ENCODE results near the gene PCDHA4. TPM values are rescaled to one million over a fixed set of nuclear protein-coding genes. Genes with fewer than 3 reads are reported as not detected.
A peak's percentile ranks its signal among the peaks of the same experiment; 100 is the strongest.

The PCDHA4 gene
- total RNA-seq (2021; ENCODE audit: unreplicated experiment) (not detected), Bru-seq, nascent RNA (percentile 7 among the genes with signal in this experiment), BruChase-seq, experiment 1, labeled RNA remaining after a 6-hour chase (not detected), BruChase-seq, experiment 2, labeled RNA remaining after a 2-hour chase (percentile 10 among the genes with signal in this experiment)
- not detected in 2 replicates for polyA plus RNA-seq (2012)
- long read RNA-seq: 0 reads

DNA sequence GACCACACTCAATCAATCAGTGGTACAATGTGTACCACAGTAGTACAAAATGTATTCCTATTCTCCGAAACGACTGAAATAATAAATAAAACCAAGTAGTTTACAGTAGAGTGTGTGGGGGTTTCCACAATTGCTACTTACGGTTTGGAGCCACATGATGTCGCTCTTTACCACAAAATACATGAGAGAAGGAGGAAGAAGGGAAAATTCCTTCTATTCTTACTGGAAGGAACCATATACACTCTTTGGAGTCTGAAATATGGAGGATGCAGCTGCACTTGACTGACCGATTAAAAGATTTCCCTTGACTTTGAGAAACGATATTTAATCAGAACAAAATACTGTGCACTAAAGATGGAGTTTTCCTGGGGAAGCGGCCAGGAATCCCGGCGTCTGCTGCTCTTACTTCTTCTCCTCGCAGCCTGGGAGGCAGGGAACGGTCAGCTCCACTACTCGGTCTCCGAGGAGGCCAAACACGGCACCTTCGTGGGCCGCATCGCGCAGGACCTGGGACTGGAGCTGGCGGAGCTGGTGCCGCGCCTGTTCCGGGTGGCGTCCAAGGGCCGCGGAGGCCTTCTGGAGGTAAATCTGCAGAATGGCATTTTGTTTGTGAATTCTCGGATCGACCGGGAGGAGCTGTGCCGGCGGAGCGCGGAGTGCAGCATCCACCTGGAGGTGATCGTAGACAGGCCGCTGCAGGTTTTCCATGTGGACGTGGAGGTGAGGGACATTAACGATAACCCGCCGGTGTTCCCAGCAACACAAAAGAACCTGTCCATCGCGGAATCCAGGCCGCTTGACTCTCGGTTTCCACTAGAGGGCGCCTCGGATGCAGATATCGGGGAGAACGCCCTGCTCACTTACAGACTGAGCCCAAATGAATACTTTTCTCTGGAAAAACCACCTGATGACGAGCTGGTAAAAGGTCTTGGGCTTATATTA, at the start of gene PCDHA4:
TSS of gene PCDHA4 (plus strand) at position 235 of the 942 bp plus-strand sequence.
- H3K4me1 ChIP-seq (ENCODE audit: control insufficient read depth in 1 of 2, insufficient read depth in 2 of 2, low read length in 2 of 2): no peaks in the 10 kb centered on the region
- no peaks in the 10 kb centered on the region for H3K79me2 ChIP-seq (ENCODE audit: insufficient read depth, low read length)
- no peak within 1 kb of the TSS for H3K27ac ChIP-seq (ENCODE audit: low read depth, low read length)
- DNase-seq (ENCODE audit: low read depth, low spot score): no peak
- H3K9ac ChIP-seq (ENCODE audit: low read length): no peak within 1 kb of the TSS
- peak; percentile 65 for ATAC-seq
- no peaks in the 10 kb centered on the region for H3K9me2 ChIP-seq (ENCODE audit: insufficient read depth)
- no peaks in the 10 kb centered on the region for H3K36me3 ChIP-seq (ENCODE audit: control insufficient read depth in 1 of 2, insufficient read depth in 2 of 2, low read length in 2 of 2)
- H2AFZ ChIP-seq (ENCODE audit: low read depth, low read length, poor library complexity, severe bottlenecking): no peak within 1 kb of the TSS
- H3K27me3 ChIP-seq (ENCODE audit: insufficient read depth, low read length): no peaks in the 10 kb centered on the region
- BruUV-seq (replicated peaks): no TSS peak
- intact Hi-C loops (cut with micrococcal nuclease): no loop called here
- ChIA-PET POLR2A (no interaction called here), RAD21 (ENCODE audit: low non-redundant PET in 1 of 2, low total read pairs in 2 of 2, uncharacterized antibody in 2 of 2, unreplicated experiment in 2 of 2) (no interaction called here), CTCF (interaction anchor here (0.9 kb wide), 2 partner anchors 8 to 234 kb away, joined by 3 read pairs; no protein-coding TSS in a partner anchor)
- peaks cover 0 to 5% of the 10 kb centered on the region in 2 experiments; a peak in 2 of 4 replicates for H3K9me3 ChIP-seq (ENCODE audit: control insufficient read depth in 1 of 2, insufficient read depth in 1 of 2, low read depth in 1 of 2, low read length in 2 of 2)
- no peak within 1 kb of the TSS for H3K4me2 ChIP-seq (ENCODE audit: low read length)
- TF ChIP-seq, protein P1, sequence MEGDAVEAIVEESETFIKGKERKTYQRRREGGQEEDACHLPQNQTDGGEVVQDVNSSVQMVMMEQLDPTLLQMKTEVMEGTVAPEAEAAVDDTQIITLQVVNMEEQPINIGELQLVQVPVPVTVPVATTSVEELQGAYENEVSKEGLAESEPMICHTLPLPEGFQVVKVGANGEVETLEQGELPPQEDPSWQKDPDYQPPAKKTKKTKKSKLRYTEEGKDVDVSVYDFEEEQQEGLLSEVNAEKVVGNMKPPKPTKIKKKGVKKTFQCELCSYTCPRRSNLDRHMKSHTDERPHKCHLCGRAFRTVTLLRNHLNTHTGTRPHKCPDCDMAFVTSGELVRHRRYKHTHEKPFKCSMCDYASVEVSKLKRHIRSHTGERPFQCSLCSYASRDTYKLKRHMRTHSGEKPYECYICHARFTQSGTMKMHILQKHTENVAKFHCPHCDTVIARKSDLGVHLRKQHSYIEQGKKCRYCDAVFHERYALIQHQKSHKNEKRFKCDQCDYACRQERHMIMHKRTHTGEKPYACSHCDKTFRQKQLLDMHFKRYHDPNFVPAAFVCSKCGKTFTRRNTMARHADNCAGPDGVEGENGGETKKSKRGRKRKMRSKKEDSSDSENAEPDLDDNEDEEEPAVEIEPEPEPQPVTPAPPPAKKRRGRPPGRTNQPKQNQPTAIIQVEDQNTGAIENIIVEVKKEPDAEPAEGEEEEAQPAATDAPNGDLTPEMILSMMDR (IDR thresholded peaks at IDR 0.05 in 2 of 3, conservative IDR thresholded peaks at IDR 0.05 in 1 of 3; ENCODE audit: borderline replicate concordance in 1 of 3, insufficient read depth in 1 of 3, low read depth in 2 of 3, low read length in 2 of 3): peak; percentile 6 to 60 (median 57); a peak in 4 of 6 replicates
- no peak for TF ChIP-seq SRF (IDR thresholded peaks at IDR 0.05; ENCODE audit: low read depth)
- no peak for TF ChIP-seq SP1 (IDR thresholded peaks at IDR 0.05; ENCODE audit: low read depth)
- no peak for TF ChIP-seq TCF7L2 (IDR thresholded peaks at IDR 0.05; ENCODE audit: borderline replicate concordance, extremely low read depth, insufficient read depth, insufficient read length)
- TF ChIP-seq RAD21 (IDR thresholded peaks at IDR 0.05; ENCODE audit: low read depth): peak; percentile 36; the same call in 1 of the 2 replicates
- no peak for TF ChIP-seq ZFX (IDR thresholded peaks at IDR 0.05)
- no peak for TF ChIP-seq SIN3A (IDR thresholded peaks at IDR 0.05; ENCODE audit: low read depth)
- no peak within 1 kb of the TSS for H3K4me3 ChIP-seq (replicated peaks in 1 of 2; ENCODE audit: low read depth in 1 of 2, low read length in 2 of 2)
- no peaks in the 10 kb centered on the region for H4K20me1 ChIP-seq (ENCODE audit: insufficient read depth)

All from HCT116 (cell line).